Tibial nerve (tissue), 4 donors: ENCODE data around the gene EXOC3. TPM values are rescaled to one million over a fixed set of nuclear protein-coding genes. Genes with fewer than 3 reads are reported as not detected.

Source experiments
- DNase-seq, 2 donors: peaks; one replicate each; pipeline ENCODE4 v3.0.0-alpha.2; 2019; ENCODE audit warnings: low spot score in 2 of 2
- H3K27ac ChIP-seq, 4 donors: fragments of 200-600 bp; sonication (generic) in 3 of 4; one replicate each; pipeline ENCODE4 v1.5.1; 2017 to 2019; ENCODE audit warnings: mild to moderate bottlenecking in 1 of 4
- H3K27me3 ChIP-seq, 2 donors: fragments of 200-600 bp; sonication (generic) in 1 of 2; one replicate each; pipeline versions ENCODE4 v1.5.1 to v1.6.0; 2017 to 2019
- H3K36me3 ChIP-seq, 3 donors: fragments of 200-600 bp; sonication (generic); one replicate each; pipeline ENCODE4 v1.5.1; 2018 to 2019
- H3K4me1 ChIP-seq, 4 donors: fragments of 200-600 bp; sonication (generic) in 3 of 4; one replicate each; pipeline ENCODE4 v1.5.1; 2017 to 2019
- H3K4me3 ChIP-seq, 4 donors: fragments of 200-600 bp; sonication (generic) in 3 of 4; one replicate each; pipeline ENCODE4 v1.5.1; 2017 to 2019; ENCODE audit warnings: mild to moderate bottlenecking in 1 of 4, moderate library complexity in 1 of 4
- H3K9me3 ChIP-seq, 4 donors: fragments of 200-600 bp; sonication (generic) in 3 of 4; one replicate each; pipeline ENCODE4 v1.5.1; 2017 to 2019
- CTCF ChIP-seq, 5 experiments: fragments of 200-600 bp in 3 of 5; fragments of 450-650 bp in 2 of 5; sonication (generic) in 3 of 5; IDR thresholded peaks; one replicate each; pipeline ENCODE4 v1.5.1; 2016 to 2019; ENCODE audit warnings: antibody characterized with exemption in 5 of 5, mild to moderate bottlenecking in 3 of 5, moderate library complexity in 2 of 5
- EP300 ChIP-seq, 2 donors: sonication (generic); formaldehyde crosslinking; IDR thresholded peaks; one replicate each; pipeline ENCODE4 v1.6.1; 2017; ENCODE audit warnings: antibody characterized with exemption in 2 of 2, mild to moderate bottlenecking in 1 of 2
- POLR2A ChIP-seq, 2 donors: fragments of 450-650 bp; IDR thresholded peaks; one replicate each; pipeline ENCODE4 v1.6.1; 2017; ENCODE audit warnings: antibody characterized with exemption in 2 of 2, mild to moderate bottlenecking in 2 of 2, moderate library complexity in 2 of 2
- WGBS, 2 donors: methylation state at CpG; one replicate each; pipeline ENCODE4 v1.1.5; 2018; 5-methylcytosine and 5-hydroxymethylcytosine counted together
- total RNA-seq, 4 donors: library from RNA; depleted of rRNA; stranded (reverse); fragments of >200 nt; gene quantifications; one replicate each; pipeline ENCODE4 v1.1.0, GENCODE V29; 2016

The EXOC3 gene
- total RNA-seq, 4 donors from 2014 or later: 53.5 to 98.4 (median 58.8) TPM

GRCh38 chr5:431001-431710 lies 11.8 kb upstream of the EXOC3 start:
- no peak overlapping the region for H3K4me3 ChIP-seq
- TF ChIP-seq CTCF (IDR thresholded peaks at IDR 0.05) (peak; percentile 31 to 64 (median 36)), POLR2A (IDR thresholded peaks at IDR 0.05) (no peak)
- no peak for DNase-seq
- WGBS, 2 donors: 42 to 49% methylated on average over 14 to 18 of the region's 18 CpGs
- H3K27ac ChIP-seq: no peak overlapping the region
- H3K4me1 ChIP-seq: peaks cover 0 to 11% (median 0%) of the 10 kb centered on the region in 4 donors
- H3K9me3 ChIP-seq: no peaks in the 10 kb centered on the region
- no peaks in the 10 kb centered on the region for H3K36me3 ChIP-seq
- H3K27me3 ChIP-seq: no peaks in the 10 kb centered on the region

DNA sequence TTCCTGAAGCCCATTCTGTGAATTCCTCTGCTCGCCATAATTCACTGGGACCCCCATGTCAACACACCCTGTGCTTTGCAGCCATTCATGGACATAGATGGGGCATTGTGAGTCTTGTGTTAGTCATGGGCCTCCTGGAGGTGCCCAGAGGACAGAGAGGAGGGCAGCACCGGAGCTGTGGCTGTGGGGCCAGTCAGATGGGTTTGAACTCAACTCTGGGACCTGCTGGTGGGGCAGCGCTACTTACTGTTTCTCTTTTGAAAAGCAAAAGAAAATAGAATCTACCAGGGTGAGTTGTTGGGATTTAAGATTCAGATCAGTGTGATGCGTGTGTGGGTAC lies 11.3 kb upstream of the EXOC3 start:
- 64 to 74% methylated on average over 4 of the region's 4 CpGs for WGBS, 2 donors
- Histone ChIP-seq H3K36me3 (no peaks in the 10 kb centered on the region), H3K27me3 (no peaks in the 10 kb centered on the region), H3K9me3 (no peaks in the 10 kb centered on the region), H3K4me1 (peaks cover 0 to 11% (median 0%) of the 10 kb centered on the region in 4 donors), H3K27ac (no peak overlapping the region), H3K4me3 (no peak overlapping the region)
- DNase-seq: no peak
- TF ChIP-seq EP300 (IDR thresholded peaks at IDR 0.05): no peak
- no peak for TF ChIP-seq CTCF (IDR thresholded peaks at IDR 0.05)
- no peak for TF ChIP-seq POLR2A (IDR thresholded peaks at IDR 0.05)

- 71 to 89% methylated on average over 16 to 18 of the region's 18 CpGs for WGBS, 2 donors
- TF ChIP-seq EP300 (IDR thresholded peaks at IDR 0.05): no peak
- no peak for TF ChIP-seq POLR2A (IDR thresholded peaks at IDR 0.05)
- no peak for TF ChIP-seq CTCF (IDR thresholded peaks at IDR 0.05)
- H3K9me3 ChIP-seq: no peaks in the 10 kb centered on the region
- H3K36me3 ChIP-seq: no peaks in the 10 kb centered on the region
- DNase-seq: no peak
- H3K4me1 ChIP-seq: peaks cover 0 to 11% (median 0%) of the 10 kb centered on the region in 4 donors
- H3K27me3 ChIP-seq: peaks cover 0 to 4% of the 10 kb centered on the region in 2 donors
- no peak overlapping the region for H3K4me3 ChIP-seq
- H3K27ac ChIP-seq: no peak overlapping the region
Observed at GRCh38 chr5:432201-432927, 10.6 kb upstream of the EXOC3 start.

- no peak overlapping the region for H3K27ac ChIP-seq
- no peaks in the 10 kb centered on the region for H3K36me3 ChIP-seq
- 76 to 79% methylated on average over 19 to 22 of the region's 23 CpGs for WGBS, 2 donors
- H3K4me3 ChIP-seq: no peak overlapping the region
- peaks cover 0 to 9% of the 10 kb centered on the region in 2 donors for H3K27me3 ChIP-seq
- peaks cover 0 to 11% (median 0%) of the 10 kb centered on the region in 4 donors for H3K4me1 ChIP-seq
- no peak for DNase-seq
- no peaks in the 10 kb centered on the region for H3K9me3 ChIP-seq
- TF ChIP-seq POLR2A (IDR thresholded peaks at IDR 0.05) (no peak), EP300 (IDR thresholded peaks at IDR 0.05) (no peak), CTCF (IDR thresholded peaks at IDR 0.05) (no peak)
Observed at GRCh38 chr5:432928-433791, 9.8 kb upstream of the EXOC3 start.
